Suprapubic skin (tissue), 3 donors: ENCODE measurements around the gene PRKCE.

Experiments
- EP300 ChIP-seq: sonication (generic); formaldehyde crosslinking; IDR thresholded peaks from one replicate; pipeline ENCODE4 v1.6.1; 2017; ENCODE audit warnings: antibody characterized with exemption
- POLR2A ChIP-seq, 2 donors: fragments of 450-650 bp; IDR thresholded peaks; one replicate each; pipeline ENCODE4 v1.6.1; 2017; ENCODE audit warnings: antibody characterized with exemption in 2 of 2, mild to moderate bottlenecking in 2 of 2, moderate library complexity in 2 of 2
- TF ChIP-seq, protein P1 (sequence below), 2 donors: fragments of 200-600 bp in 1 of 2; fragments of 450-650 bp in 1 of 2; sonication (generic) in 1 of 2; IDR thresholded peaks; one replicate each; pipeline ENCODE4 v1.5.1; 2016 to 2019; ENCODE audit warnings: antibody characterized with exemption in 2 of 2, mild to moderate bottlenecking in 1 of 2, moderate library complexity in 1 of 2

DNA sequence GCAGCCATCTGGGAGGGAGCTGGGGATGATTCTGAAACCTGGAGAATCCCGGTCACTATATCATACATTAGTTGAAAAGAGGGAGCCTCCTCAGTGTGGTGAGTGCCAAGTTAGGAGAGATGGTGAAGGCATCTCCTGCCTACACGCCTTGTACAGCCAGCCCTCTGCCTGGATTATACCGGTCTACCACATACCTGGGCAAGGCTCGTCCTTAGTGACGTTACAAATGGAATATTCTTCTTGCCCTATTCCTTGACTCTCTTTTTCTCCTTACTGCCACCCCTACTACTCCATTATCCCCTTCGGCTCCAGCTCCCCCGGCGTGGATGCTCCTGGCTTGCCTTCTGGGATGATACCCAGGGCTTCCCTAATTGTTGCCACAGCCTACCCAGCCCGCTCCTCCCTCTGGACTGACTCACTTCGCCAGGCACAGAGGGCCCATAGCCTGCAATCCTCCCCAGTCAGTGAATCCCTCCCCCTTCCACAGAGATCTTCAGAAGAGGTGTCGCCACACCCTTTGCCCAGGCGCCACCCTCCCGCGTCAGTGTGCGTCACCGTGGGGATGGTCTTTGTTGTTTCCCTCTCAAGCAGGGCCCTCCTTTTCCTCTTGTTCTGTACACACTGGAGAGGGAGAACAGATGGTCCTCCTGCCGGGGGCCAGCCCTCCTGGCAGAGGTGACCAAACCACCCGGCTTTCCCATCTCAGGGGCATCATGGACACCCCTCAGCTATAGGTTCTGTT, 530.5 kb downstream of the PRKCE start:
- TF ChIP-seq POLR2A (IDR thresholded peaks at IDR 0.05): no peak
- no peak for TF ChIP-seq EP300
- TF ChIP-seq, protein P1, sequence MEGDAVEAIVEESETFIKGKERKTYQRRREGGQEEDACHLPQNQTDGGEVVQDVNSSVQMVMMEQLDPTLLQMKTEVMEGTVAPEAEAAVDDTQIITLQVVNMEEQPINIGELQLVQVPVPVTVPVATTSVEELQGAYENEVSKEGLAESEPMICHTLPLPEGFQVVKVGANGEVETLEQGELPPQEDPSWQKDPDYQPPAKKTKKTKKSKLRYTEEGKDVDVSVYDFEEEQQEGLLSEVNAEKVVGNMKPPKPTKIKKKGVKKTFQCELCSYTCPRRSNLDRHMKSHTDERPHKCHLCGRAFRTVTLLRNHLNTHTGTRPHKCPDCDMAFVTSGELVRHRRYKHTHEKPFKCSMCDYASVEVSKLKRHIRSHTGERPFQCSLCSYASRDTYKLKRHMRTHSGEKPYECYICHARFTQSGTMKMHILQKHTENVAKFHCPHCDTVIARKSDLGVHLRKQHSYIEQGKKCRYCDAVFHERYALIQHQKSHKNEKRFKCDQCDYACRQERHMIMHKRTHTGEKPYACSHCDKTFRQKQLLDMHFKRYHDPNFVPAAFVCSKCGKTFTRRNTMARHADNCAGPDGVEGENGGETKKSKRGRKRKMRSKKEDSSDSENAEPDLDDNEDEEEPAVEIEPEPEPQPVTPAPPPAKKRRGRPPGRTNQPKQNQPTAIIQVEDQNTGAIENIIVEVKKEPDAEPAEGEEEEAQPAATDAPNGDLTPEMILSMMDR (IDR thresholded peaks at IDR 0.05): no peak
